Uterus (tissue), 4 donors: Measurements from ENCODE around the gene TPGS2. TPM values are rescaled to one million over a fixed set of nuclear protein-coding genes. Genes with fewer than 3 reads are reported as not detected.

ENCODE experiments used
- DNase-seq, 2 donors: peaks; one replicate each; pipeline ENCODE4 v3.0.0-alpha.2; 2019 to 2020
- H3K27ac ChIP-seq, 2 donors: fragments of 200-600 bp; sonication (generic); 1 replicate in 1 of 2; 2 replicates in 1 of 2; pipeline ENCODE4 v1.5.1; 2016 to 2018
- H3K27me3 ChIP-seq, 2 donors: fragments of 200-600 bp; sonication (generic); one replicate each; pipeline ENCODE4 v1.5.1; 2018 to 2019; ENCODE audit warnings: control low read depth in 1 of 2
- H3K36me3 ChIP-seq, 2 donors: fragments of 200-600 bp; sonication (generic); one replicate each; pipeline ENCODE4 v1.5.1; 2019; ENCODE audit warnings: control low read depth in 1 of 2
- H3K4me1 ChIP-seq, 2 donors: fragments of 200-600 bp; sonication (generic); one replicate each; pipeline ENCODE4 v1.5.1; 2018 to 2019; ENCODE audit warnings: control low read depth in 1 of 2
- H3K4me3 ChIP-seq, 2 donors: fragments of 200-600 bp; sonication (generic); 1 replicate in 1 of 2; 2 replicates in 1 of 2; pipeline ENCODE4 v1.5.1; 2018 to 2019; ENCODE audit warnings: mild to moderate bottlenecking in 1 of 2
- H3K9me3 ChIP-seq, 2 donors: fragments of 200-600 bp; sonication (generic); one replicate each; pipeline ENCODE4 v1.5.1; 2019; ENCODE audit warnings: control low read depth in 1 of 2
- POLR2A ChIP-seq, 2 donors: fragments of 450-650 bp; IDR thresholded peaks; one replicate each; pipeline ENCODE4 v1.6.1; 2016; ENCODE audit warnings: antibody characterized with exemption in 2 of 2, mild to moderate bottlenecking in 1 of 2, moderate library complexity in 1 of 2
- intact Hi-C: fragments of 100-400 bp; cut with DNase I; formaldehyde crosslinking; loops from one replicate; pipeline ENCODE4 v1.15.1; 2023; ENCODE audit warnings: low total_unique reads
- total RNA-seq, 4 donors: library from RNA; depleted of rRNA in 3 of 4; stranded (reverse); fragments of >200 nt in 3 of 4; gene quantifications; one replicate each; pipeline versions ENCODE4 v1.1.0 to v1.2.4, GENCODE V29; 2014 to 2023
- TF ChIP-seq, protein P1 (sequence below), 4 experiments: fragments of 200-600 bp in 2 of 4; fragments of 450-650 bp in 2 of 4; sonication (generic) in 2 of 4; IDR thresholded peaks; one replicate each; pipeline ENCODE4 v1.5.1; 2016 to 2019; ENCODE audit warnings: antibody characterized with exemption in 4 of 4, mild to moderate bottlenecking in 2 of 4, moderate library complexity in 1 of 4
- donor health status: DM: yes; HTN: yes; CAD: no.

The TPGS2 gene
- total RNA-seq, 4 donors from 2014 or later = 42.3 to 85.6 (median 69.1) TPM

DNA sequence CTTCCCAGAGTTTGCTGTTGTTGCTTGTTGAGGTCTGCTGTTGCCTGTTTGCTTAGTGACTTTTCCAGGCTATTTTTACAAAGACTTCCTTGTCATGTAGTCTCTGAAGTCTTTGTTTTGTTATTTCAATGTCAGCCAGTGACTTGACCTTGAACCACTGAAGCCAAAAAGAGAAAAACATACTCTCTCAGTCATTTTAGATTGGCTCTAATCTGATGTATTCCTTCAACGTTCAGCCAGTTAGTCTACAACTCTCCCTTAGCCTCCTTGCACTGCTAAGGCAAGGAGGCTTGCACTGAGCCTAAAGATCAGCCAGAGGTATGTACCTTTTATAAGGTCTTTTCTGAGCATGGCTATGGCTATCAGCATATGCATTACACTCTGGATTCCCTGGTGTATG, 28.0 kb upstream of the TPGS2 start:
- no peak overlapping the region for H3K27ac ChIP-seq
- no peak for TF ChIP-seq POLR2A (IDR thresholded peaks at IDR 0.05)
- TF ChIP-seq, protein P1, sequence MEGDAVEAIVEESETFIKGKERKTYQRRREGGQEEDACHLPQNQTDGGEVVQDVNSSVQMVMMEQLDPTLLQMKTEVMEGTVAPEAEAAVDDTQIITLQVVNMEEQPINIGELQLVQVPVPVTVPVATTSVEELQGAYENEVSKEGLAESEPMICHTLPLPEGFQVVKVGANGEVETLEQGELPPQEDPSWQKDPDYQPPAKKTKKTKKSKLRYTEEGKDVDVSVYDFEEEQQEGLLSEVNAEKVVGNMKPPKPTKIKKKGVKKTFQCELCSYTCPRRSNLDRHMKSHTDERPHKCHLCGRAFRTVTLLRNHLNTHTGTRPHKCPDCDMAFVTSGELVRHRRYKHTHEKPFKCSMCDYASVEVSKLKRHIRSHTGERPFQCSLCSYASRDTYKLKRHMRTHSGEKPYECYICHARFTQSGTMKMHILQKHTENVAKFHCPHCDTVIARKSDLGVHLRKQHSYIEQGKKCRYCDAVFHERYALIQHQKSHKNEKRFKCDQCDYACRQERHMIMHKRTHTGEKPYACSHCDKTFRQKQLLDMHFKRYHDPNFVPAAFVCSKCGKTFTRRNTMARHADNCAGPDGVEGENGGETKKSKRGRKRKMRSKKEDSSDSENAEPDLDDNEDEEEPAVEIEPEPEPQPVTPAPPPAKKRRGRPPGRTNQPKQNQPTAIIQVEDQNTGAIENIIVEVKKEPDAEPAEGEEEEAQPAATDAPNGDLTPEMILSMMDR (IDR thresholded peaks at IDR 0.05) = no peak
- H3K4me1 ChIP-seq = no peaks in the 10 kb centered on the region
- H3K36me3 ChIP-seq = no peaks in the 10 kb centered on the region
- intact Hi-C loops = no loop called here
- no peak overlapping the region for H3K4me3 ChIP-seq
- DNase-seq = no peak
- H3K27me3 ChIP-seq = no peaks in the 10 kb centered on the region
- H3K9me3 ChIP-seq = no peaks in the 10 kb centered on the region

DNA sequence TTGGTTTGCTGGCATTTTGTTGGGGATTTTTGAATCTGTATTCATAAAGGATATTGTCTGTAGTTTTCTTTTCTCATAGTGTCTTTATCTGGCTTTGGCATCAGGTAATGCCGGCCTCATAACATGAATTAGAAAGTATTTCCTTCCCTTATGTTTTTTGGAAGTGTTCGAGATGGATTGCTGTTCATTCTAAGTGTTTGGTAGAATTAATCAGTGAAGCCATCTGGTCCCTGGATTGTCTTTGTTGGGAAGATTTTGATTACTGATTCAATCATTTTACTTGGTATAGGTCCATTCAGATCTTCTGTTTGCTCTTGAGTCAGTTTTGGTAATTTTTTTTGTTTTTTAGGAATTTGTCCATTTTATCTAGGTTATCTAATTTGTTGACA, 22.4 kb upstream of the TPGS2 start:
- Histone ChIP-seq H3K4me1 (no peaks in the 10 kb centered on the region), H3K4me3 (no peak overlapping the region), H3K27me3 (no peaks in the 10 kb centered on the region), H3K27ac (no peak overlapping the region), H3K9me3 (no peaks in the 10 kb centered on the region), H3K36me3 (no peaks in the 10 kb centered on the region)
- intact Hi-C loops = no loop called here
- DNase-seq = no peak
- TF ChIP-seq POLR2A (IDR thresholded peaks at IDR 0.05) = no peak

DNA sequence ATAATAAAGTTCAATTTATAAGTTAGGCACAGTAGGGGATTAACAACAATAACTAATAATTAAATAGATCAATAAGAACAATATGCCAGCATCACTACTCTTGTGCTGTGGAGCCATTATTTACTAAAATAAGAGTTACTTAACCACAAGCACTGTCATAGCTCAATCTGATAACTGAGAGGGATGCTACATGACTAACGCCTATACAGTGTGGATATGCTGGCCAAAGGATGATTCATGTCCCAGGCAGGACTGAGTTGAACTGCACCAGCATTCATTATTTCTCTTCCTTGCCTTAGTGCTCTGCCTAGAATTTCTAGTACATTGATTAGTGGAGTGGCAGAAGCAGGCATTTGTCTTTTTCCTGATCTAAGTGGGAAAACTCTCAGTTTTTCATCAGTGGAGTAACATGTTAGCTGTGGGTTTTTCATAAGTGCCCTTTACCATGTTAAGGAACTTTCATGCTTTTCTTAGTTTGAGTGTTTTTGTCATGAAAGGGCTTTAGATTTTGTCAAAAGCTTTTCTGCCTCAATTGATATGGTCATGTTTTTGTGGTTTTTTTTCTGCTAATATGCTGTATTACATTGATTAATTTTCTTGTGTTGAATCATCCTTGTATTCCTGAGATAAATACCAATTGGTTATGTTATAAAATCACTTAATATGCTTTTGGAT, 21.9 kb upstream of the TPGS2 start:
- TF ChIP-seq, protein P1 (IDR thresholded peaks at IDR 0.05) = no peak
- TF ChIP-seq POLR2A (IDR thresholded peaks at IDR 0.05) = no peak
- Histone ChIP-seq H3K4me3 (no peak overlapping the region), H3K27me3 (no peaks in the 10 kb centered on the region), H3K27ac (no peak overlapping the region), H3K36me3 (no peaks in the 10 kb centered on the region), H3K9me3 (no peaks in the 10 kb centered on the region), H3K4me1 (no peaks in the 10 kb centered on the region)
- intact Hi-C loops = no loop called here
- no peak for DNase-seq

DNA sequence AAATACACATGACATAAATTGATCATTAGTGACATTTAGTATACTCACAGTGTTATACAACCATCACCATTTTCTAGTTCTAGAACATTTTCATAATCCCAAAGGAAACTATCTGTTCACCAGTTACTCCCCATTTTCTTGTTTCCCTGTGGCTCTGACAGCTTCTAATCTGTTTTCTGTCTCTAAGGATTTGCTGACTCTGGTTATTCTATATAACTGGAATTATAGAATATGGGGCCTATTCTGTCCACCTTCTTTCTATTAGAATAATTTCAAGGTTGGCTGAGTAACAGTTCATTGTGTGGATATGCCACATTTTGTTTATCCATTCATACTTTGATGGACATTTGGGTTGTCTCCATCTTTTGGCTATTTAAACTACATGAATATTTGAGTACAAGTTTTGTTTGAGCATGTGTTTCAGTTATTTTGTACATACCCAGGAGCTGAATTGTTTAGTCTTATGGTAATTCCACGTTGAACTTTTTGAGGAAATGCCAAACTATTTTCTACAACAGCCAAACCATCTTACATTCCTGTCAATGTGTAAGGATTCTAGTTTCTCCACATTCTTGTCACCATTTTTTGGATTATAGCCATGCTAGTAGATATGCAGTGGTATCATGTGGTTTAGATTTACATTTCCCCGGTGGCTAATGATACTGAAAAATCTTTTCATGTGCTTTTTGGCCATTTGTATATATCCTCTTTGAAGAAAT, 20.6 kb upstream of the TPGS2 start:
- Histone ChIP-seq H3K36me3 (no peaks in the 10 kb centered on the region), H3K9me3 (no peaks in the 10 kb centered on the region), H3K27ac (no peak overlapping the region), H3K4me3 (no peak overlapping the region), H3K27me3 (no peaks in the 10 kb centered on the region), H3K4me1 (no peaks in the 10 kb centered on the region)
- no peak for DNase-seq
- no peak for TF ChIP-seq POLR2A (IDR thresholded peaks at IDR 0.05)
- TF ChIP-seq, protein P1 (IDR thresholded peaks at IDR 0.05) = no peak
- intact Hi-C loops = no loop called here

DNA sequence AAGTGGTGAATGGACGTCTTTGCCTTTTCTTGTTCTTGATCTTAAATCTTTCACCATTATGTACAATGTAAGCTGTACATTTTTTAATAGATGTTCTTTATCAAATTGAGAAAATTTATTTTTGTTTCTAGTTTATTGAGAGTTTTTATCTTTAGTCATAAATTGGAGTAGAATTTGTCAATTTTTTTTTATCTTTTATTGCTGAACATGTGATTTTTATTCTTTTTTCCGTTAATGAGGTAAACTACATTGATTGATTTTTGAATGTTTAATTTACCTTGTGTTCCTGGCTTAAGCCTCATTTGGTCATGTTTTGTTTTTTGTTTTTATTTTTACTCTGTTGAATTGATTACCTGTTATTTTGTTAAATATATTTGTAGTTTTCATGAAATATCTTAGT, 19.8 kb upstream of the TPGS2 start:
- no peaks in the 10 kb centered on the region for H3K4me1 ChIP-seq
- TF ChIP-seq POLR2A (IDR thresholded peaks at IDR 0.05) = no peak
- TF ChIP-seq, protein P1 (IDR thresholded peaks at IDR 0.05) = no peak
- no peaks in the 10 kb centered on the region for H3K27me3 ChIP-seq
- no peaks in the 10 kb centered on the region for H3K36me3 ChIP-seq
- H3K27ac ChIP-seq = no peak overlapping the region
- no peak overlapping the region for H3K4me3 ChIP-seq
- no peaks in the 10 kb centered on the region for H3K9me3 ChIP-seq
- no peak for DNase-seq
- intact Hi-C loops = no loop called here
